ENCODE data around the gene USP46.

The USP46 gene, protein sequence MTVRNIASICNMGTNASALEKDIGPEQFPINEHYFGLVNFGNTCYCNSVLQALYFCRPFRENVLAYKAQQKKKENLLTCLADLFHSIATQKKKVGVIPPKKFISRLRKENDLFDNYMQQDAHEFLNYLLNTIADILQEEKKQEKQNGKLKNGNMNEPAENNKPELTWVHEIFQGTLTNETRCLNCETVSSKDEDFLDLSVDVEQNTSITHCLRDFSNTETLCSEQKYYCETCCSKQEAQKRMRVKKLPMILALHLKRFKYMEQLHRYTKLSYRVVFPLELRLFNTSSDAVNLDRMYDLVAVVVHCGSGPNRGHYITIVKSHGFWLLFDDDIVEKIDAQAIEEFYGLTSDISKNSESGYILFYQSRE

DNA sequence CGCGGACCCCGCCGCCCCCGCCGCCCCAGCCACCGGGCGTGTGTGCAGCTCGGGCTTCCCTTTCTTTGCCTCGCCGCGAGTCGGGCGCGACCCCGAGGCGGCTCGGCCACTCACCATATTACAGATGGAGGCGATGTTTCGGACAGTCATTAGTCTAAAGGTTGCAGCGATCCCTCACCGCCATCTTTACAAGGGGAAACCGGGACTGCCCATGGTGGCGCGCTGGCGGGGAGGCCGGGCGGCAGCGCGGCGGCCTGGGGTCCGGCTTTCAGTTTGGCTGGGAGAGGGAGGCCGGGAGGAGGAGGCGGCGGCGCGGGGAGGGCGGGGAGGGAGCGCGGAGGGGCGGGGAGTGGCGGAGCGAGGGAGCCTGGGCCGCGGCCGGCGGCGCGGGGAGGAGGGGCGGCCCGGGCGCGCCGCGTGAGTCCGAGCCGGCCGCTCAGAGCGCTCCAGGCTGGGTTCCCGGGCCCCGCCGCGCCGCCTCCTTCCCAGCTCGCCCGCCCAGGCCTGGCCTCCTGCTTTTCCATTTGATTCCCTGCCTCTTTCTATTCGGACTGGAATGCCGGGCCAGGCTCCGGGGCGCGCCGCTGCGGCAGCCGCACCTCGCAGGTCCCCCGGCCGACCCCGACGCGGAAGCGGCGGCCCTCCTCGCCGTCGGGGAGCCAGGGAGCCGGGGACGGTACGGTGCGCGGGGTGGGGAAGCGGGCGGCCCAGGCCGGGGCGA is at the start of gene USP46:
TSS of gene USP46 (minus strand) at position 301 of the 721 bp plus-strand sequence. CDS start at position 150, 151 bp downstream.
- peak within 1 kb of the TSS; percentile 75 for H3K4me3 ChIP-seq (ENCODE audit: low read depth, low read length)
- DNase-seq (ENCODE audit: low read depth), result peak; percentile 36

DNA sequence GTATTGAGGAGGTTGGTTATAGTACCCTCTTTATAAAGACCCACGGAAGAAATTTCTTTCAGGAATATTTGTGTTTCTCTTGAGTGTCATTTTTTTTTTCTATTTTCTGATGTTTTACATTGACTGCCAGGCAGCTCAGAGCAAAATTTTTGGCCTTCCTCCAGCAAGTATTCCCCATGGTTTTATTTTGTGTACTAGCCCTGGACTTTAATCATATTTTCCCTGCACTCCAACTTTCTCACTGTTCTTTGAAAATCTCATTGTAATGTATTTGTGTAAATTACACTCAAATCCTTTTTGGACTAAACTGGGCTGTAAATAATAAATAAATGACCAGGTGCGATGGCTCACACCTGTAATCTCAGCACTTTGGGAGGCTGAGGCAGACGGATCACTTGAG is 45.6 kb upstream of the USP46 start:
- no peak overlapping the region for H3K4me3 ChIP-seq (ENCODE audit: low read depth, low read length)

DNA sequence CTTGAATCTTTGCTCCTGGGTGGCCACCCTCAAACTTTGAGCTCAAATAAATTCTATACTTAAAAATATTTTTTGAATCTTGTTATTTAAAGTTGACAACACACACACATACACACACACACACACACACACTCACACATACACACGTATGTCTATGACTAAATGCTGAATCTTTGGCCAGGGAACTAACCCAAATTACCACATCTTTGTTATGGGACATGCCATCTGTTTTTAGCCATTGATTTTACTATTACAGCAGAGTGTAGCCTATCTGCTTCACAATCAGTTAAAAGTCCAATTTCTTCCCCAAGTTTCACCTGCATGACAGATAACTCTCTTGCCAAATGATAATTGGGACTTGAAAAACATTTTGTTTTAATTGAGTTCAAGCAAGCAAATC is 45.0 kb upstream of the USP46 start:
- peak; percentile 24 for DNase-seq (ENCODE audit: low read depth)
- no peak overlapping the region for H3K4me3 ChIP-seq (ENCODE audit: low read depth, low read length)

More for the DNA sequence above, 45.6 kb upstream of the USP46 start:
- DNase-seq (ENCODE audit: low read depth), result no peak

DNA sequence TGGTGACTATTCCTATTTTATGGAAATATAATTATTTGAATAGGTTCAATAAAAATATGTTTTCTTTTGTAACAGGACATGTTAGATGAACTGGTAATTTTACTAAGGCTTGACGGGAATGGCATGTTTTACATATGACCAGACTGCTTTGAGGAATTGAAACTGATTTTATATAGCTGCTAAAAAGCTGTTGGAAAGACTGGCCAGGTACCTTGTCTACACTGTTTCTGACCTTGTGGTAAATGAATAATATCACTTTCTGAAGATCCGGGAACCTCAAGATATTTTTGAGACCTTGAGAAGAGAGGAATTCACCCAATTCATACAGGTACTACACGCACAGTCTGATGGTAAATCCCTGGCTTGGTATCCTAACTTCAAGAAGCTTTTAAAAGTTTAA is 42.1 kb upstream of the USP46 start:
- H3K4me3 ChIP-seq (ENCODE audit: low read depth, low read length), result no peak overlapping the region
- no peak for DNase-seq (ENCODE audit: low read depth)

DNA sequence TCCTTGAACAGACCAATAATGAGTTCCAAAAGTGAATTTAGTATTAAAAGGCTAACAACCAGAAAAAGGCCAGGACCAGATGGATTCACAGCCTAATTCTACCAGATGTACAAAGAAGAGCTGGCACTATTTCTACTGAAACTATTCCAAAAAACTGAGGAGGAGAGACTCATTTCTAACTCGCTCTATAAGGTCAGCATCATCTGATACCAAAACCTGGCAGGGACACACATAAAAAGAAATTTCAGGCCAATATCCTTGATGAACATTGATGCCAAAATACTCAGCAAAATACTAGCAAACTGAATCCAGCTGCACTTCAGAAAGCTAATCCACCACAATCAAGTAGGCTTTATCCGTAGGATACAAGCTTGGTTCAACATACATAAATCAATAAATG is 35.8 kb upstream of the USP46 start:
- DNase-seq (ENCODE audit: low read depth), result no peak
- H3K4me3 ChIP-seq (ENCODE audit: low read depth, low read length), result no peak overlapping the region

DNA sequence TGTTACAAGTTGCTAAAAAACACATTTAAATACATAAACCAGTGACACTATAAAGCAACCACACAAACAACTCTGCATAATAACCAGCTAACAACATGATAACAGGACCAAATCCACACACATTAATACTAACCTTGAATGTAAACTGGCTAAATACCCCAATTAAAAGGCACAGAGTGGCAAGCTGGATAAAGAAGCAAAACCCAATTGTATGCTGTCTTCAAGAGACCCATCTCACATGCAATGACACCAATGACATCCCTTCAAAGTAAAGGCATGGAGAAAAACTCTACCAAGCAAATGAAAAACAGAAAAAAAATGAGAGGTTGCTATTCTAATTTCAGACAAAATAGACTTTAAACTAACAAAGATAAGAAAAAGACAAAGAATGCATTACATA is 34.4 kb upstream of the USP46 start:
- DNase-seq (ENCODE audit: low read depth), result no peak

DNA sequence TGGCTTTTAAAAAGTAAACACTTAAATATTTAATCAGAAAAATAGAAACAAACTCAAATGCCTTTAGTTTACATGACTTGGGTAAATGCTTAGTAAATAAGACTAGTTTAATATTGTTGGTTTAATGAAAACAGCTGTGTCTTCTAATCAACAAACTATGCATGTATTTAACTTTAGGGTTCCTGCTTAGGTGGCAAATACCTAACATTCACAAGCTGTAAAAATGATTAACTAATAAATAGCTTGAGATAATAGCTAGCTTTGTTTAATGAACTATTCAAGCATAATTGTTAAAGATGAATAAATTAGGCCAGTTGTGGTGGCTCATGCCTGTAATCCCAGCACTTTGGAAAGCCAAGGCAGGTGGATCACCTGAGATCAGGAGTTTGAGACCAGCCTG is 30.0 kb upstream of the USP46 start:
- no peak for DNase-seq (ENCODE audit: low read depth)
- H3K4me3 ChIP-seq (ENCODE audit: low read depth, low read length), result no peak overlapping the region

More for the DNA sequence above, 34.4 kb upstream of the USP46 start:
- H3K4me3 ChIP-seq (ENCODE audit: low read depth, low read length), result no peak overlapping the region

DNA sequence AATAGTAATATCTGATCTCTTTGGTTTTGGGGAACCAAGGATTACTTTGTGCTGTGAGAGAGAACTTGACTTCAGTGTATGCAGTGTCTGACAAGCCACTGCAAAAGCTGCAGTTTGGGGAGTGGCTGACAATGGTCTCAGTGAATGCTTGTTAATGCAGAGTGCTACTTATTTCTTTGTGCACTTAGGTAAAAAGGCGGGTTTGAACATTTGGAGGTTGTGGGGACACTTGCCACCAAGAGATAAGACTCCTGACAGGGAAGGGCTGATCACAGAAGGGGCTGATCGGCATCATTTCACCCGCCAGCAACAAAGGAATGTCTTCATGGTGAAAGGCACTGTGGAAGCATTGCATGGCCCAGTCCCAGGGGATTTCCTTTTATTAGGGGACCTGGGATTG is 28.6 kb upstream of the USP46 start:
- no peak overlapping the region for H3K4me3 ChIP-seq (ENCODE audit: low read depth, low read length)
- DNase-seq (ENCODE audit: low read depth), result no peak

DNA sequence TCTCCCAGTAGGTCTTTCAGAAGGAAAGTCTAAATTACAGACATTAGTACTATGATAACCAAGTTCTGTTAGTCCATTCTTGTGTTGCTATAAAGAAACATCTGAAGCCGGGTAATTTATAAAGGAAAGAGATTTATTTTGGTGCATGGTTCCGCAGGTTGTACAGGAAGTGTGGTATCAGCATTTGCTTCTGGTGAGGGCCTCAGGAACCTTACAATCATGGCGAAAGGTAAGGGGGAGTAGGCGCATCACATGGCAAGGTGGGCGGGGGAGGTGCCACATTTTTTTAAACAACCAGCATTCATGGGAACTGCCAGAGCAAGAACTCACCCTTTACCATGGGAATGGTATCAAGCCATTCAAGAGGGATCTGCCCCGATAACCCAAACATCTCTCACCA is 26.2 kb upstream of the USP46 start:
- H3K4me3 ChIP-seq (ENCODE audit: low read depth, low read length), result no peak overlapping the region
- no peak for DNase-seq (ENCODE audit: low read depth)

DNA sequence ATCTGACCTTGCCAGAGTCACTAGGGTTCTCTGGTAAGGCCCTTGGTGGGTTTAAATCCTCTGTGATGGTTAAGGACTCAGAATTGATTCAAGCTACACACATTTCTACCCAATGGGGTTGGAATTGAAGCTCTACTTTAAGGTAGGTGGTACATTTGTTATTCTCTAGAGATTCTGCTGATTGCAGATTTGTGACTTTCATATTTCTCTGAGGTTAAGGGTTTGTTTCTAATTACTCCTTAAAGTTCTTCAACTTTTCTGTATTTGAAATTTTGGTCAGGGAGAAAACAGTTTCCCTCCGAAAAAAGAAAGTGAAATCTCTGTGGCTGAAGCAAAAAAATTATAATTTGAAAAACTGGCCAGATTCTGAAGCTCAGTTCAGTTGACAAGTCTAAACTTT is 25.8 kb upstream of the USP46 start:
- no peak for DNase-seq (ENCODE audit: low read depth)
- no peak overlapping the region for H3K4me3 ChIP-seq (ENCODE audit: low read depth, low read length)

DNA sequence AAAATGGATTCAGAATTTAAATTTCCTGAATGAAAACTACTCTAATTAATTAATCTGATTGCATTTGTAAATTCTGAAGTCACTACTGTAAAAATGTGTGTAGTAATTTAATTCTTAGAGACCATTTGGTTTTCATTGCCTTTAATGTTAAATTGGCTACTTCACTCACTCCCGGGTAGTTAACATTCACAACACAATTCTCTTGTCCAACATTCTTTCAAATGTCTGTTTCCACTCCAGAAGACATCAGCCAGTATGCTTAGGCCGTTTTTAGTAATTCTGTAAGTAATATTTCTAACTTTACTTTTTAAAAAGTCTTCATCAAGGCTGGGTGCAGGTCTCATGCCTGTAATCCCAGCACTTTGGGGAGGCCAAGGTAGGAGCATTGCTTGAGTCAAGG is 21.3 kb upstream of the USP46 start:
- H3K4me3 ChIP-seq (ENCODE audit: low read depth, low read length), result no peak overlapping the region
- no peak for DNase-seq (ENCODE audit: low read depth)

DNA sequence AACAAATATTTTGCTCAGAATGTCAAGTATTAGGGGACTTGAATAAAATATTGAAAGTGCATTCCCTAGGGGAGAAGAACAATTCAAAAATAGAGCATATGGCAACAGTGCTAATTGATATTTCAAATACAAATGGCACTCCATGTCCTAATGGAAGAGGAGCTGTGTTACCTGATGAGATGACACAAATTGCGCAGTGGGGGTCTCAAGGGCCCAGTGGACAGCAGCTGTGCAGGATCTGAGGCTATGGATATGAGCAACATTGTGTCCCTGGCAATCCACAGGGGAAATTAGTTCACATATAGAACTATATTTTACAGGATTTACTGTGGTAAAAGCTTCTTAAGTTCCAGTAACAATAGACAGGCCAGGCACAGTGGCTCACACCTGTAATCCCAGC is 17.4 kb upstream of the USP46 start:
- H3K4me3 ChIP-seq (ENCODE audit: low read depth, low read length), result no peak overlapping the region
- DNase-seq (ENCODE audit: low read depth), result no peak

DNA sequence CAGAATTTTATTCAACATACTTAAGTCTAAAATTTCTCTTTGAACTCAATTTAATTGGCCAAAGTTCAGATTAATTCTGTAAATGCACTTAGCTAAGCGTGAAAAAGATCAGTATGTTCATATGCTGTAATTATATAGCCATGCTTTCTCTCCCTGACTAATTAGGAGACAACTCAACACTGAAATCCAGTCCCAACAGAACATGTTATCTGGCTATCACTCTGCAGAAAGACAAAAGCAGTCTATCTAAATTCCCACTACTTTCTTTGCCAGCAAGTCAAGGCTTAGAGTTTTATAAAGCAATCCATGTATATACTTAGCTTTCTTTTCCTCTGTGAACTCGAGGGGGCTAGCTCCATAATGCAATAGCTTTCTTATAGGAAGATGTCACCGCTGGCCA is 16.0 kb upstream of the USP46 start:
- DNase-seq (ENCODE audit: low read depth), result no peak
- no peak overlapping the region for H3K4me3 ChIP-seq (ENCODE audit: low read depth, low read length)

DNA sequence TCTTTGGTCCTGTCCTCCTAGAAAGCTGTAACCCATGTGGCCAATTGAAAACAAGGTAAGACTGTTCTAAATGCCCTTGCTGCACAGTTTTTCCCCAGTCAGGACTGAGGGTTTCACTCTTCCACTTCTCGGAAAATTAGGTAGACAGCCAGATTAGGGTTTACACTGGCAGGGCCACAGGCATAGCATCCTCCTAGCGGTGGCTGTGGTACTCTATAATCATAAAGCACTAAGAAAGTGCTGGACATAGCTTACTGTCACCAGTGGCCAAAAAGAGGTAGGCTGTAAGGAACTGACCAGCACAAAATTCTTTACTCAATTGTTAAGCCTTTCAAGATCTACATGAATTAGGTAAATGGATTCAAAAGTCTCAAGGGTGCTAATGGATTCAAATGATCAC is 11.6 kb upstream of the USP46 start:
- no peak overlapping the region for H3K4me3 ChIP-seq (ENCODE audit: low read depth, low read length)
- no peak for DNase-seq (ENCODE audit: low read depth)

DNA sequence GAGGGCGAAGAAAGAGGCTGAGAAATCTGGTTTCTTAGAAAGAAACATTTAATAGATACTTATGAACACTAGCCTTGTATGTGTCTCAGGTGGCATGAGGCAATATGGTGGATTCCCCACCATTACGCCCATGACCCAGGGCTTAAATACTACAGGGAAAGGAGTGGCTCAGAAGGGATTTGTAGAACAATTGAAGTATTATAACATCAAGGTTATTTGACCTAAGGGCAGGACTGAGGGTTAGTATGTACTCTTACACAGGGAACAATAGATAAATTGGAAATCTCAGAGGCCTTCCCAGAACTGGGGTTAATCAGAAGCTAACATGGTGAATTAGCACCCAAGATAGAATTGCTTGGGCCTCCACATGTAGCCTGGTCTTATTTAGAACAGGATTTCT is 11.0 kb upstream of the USP46 start:
- DNase-seq (ENCODE audit: low read depth), result no peak

DNA sequence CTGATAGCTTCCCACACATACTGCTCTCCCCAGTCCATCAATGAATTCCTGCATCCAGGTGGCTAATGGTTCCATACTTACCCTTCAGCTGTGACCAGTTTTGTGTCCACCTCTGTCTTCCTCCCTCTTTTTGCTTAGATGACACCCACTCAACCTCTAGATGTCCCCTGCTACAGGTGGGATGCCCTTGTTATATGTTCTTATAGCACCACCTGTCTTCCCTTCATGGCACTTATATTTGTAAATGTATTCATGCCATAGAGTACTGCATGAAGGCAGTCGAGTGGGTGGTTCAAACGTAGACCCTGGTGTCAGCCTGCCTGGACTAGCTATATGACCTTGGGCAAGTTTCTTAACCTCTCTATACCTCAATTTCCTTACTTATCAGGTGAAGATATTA is 6.5 kb upstream of the USP46 start:
- DNase-seq (ENCODE audit: low read depth), result no peak
- no peak overlapping the region for H3K4me3 ChIP-seq (ENCODE audit: low read depth, low read length)

More for the DNA sequence above, 11.0 kb upstream of the USP46 start:
- H3K4me3 ChIP-seq (ENCODE audit: low read depth, low read length), result no peak overlapping the region

DNA sequence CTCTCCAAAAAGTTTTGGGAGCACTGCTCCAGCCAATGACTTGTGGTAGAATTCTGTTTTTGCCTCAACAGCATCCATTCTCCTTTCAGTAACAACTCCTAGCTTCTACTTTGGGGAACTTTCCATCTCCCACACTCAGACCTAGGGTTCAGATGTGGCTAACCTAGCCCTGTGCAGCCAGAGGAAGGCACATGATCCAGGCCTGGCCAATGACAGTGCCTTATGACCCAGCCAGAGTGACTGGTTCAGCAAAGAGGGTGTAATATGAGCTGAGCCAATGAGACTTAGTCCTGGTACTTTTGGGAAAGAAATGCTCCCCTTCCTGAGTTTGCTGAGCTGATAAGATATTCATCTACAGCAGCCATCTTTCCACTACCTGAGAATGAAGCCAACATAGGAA is 5.4 kb upstream of the USP46 start:
- no peak for DNase-seq (ENCODE audit: low read depth)

DNA sequence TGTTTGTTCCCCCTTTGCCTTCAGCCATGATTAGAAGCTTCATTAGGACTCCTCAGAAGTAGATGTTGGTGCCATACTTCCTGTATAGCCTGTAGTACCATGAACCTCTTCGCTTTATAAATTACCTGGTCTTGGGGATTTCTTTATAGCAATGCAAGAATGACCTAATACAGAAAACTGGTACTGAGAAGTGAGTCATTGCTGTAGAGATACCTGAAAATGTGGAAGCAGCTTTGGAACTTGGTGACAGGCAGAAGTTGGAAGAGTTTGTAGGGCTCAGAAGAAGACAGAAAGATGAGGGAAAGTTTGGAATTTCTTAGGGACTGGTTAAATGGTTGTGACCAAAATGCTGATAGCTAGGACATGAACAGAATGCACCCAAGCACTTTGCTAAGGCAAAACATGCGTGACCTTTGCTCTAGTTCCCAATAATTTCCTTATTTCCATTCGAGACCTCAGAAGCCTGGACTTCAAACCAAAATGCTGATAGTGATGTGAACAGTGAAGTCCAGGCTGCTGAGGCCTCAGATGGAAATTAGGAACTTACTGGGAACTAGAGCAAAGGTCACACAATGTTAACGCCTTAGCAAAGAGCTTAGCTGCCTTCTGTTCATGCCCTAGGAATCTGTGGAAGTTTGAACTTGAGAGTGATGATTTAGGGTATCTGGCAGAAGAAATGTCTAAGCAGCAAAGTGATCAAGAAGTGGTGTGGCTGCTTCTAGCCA is 3.0 kb upstream of the USP46 start:
- H3K4me3 ChIP-seq (ENCODE audit: low read depth, low read length), result no peak overlapping the region
- DNase-seq (ENCODE audit: low read depth), result no peak

More for the DNA sequence above, 5.4 kb upstream of the USP46 start:
- no peak overlapping the region for H3K4me3 ChIP-seq (ENCODE audit: low read depth, low read length)

DNA sequence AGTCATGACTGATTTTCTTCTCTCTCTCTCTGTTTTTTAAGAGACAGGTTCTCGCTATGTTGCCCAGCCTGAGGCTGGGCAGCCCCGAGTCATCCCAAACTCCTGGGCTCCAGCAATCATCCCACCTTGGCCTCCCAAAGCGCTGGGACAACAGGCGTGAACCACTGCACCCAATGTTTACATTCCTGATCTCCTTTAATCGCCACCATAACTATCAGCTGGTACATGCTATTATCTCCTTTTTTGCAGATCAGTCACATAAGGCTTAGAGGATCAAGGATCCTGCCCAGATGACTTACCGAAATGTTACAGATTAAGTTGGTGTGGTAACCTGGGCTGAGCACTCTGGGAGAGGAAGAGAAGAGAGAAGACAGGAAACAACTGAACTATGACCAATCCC is 1.5 kb upstream of the USP46 start:
- H3K4me3 ChIP-seq (ENCODE audit: low read depth, low read length), result no peak overlapping the region
- no peak for DNase-seq (ENCODE audit: low read depth)

DNA sequence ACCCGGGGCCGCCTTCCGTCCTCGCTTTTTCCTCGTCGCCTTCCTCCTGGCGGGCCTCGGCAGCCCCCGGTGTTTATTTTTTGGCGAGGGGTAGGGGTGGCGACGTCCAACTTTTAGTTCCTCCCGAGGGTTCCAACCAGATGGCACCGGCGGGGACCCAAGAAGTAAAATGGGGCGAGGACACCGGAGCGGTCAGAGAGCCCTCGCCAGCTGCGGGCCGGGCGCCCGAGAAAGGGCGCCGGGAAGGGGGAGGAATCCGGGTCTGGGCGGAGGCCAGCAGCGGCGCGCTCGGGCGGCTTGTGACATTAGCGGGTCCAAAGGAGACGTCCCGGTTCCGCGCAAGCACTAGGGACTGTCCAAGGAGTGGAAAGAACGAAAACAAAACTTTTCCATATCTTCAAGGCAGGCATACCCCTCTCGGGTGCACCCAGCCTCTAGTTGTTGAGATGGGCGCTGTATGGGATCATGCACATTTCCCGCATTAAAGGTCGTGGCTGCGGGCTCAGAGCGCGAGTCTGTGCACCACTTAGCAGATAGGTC is 691 bp upstream of the USP46 start:
- no peak for DNase-seq (ENCODE audit: low read depth)
- H3K4me3 ChIP-seq (ENCODE audit: low read depth, low read length), result peak overlapping the region; percentile 75
